Measurements from ENCODE around the gene DENND5B.

DNA sequence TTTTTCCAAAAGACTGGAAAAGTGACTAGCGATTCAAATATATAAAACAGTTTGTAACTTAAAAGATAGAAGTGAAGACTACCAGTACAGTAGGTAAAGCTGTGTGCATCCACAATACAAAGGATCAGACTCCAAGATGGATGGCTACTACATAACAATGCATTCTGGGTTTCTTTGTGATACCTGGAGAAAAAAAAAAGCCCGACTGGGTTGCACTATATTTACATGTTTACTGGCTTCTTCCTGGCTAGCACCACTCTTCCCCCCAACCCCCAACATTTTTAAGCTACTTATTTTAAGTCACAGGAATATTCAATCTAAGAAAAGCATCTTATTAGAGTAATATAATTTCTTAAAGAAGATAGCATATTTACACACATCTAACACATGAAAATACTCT, 203.9 kb downstream of the DENND5B start:
- TF ChIP-seq POLR2AphosphoS5 (IDR thresholded peaks at IDR 0.05): no peak
- TF ChIP-seq, protein P1, sequence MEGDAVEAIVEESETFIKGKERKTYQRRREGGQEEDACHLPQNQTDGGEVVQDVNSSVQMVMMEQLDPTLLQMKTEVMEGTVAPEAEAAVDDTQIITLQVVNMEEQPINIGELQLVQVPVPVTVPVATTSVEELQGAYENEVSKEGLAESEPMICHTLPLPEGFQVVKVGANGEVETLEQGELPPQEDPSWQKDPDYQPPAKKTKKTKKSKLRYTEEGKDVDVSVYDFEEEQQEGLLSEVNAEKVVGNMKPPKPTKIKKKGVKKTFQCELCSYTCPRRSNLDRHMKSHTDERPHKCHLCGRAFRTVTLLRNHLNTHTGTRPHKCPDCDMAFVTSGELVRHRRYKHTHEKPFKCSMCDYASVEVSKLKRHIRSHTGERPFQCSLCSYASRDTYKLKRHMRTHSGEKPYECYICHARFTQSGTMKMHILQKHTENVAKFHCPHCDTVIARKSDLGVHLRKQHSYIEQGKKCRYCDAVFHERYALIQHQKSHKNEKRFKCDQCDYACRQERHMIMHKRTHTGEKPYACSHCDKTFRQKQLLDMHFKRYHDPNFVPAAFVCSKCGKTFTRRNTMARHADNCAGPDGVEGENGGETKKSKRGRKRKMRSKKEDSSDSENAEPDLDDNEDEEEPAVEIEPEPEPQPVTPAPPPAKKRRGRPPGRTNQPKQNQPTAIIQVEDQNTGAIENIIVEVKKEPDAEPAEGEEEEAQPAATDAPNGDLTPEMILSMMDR (IDR thresholded peaks at IDR 0.05): no peak
